ENCODE results near the gene NDUFV3.

Gene NDUFV3

GRCh38 chr21:42858957-42859890 is 33.9 kb upstream of the NDUFV3 start:
- no peak for TF ChIP-seq CTCF (conservative IDR thresholded peaks at IDR 0.05)
- H3K27ac ChIP-seq = no peak overlapping the region

- no peak overlapping the region for H3K27ac ChIP-seq
- no peak for TF ChIP-seq CTCF (conservative IDR thresholded peaks at IDR 0.05)
Observed at GRCh38 chr21:42859891-42860230, 33.2 kb upstream of the NDUFV3 start.

GRCh38 chr21:42860345-42860744 is 32.8 kb upstream of the NDUFV3 start:
- H3K27ac ChIP-seq = no peak overlapping the region

GRCh38 chr21:42861311-42861847 is 31.7 kb upstream of the NDUFV3 start:
- TF ChIP-seq CTCF (conservative IDR thresholded peaks at IDR 0.05) = no peak
- no peak overlapping the region for H3K27ac ChIP-seq

More at GRCh38 chr21:42860345-42860744, 32.8 kb upstream of the NDUFV3 start:
- TF ChIP-seq CTCF (conservative IDR thresholded peaks at IDR 0.05) = no peak

- no peak overlapping the region for H3K27ac ChIP-seq
- TF ChIP-seq CTCF (conservative IDR thresholded peaks at IDR 0.05) = peak; percentile 13; the same call in 1 of the 2 replicates
Observed at GRCh38 chr21:42861848-42862400, 31.2 kb upstream of the NDUFV3 start.

GRCh38 chr21:42862774-42863503 is 30.2 kb upstream of the NDUFV3 start:
- TF ChIP-seq CTCF (conservative IDR thresholded peaks at IDR 0.05) = peak; percentile 75
- peak overlapping the region; percentile 24; the same call in 1 of the 2 replicates for H3K27ac ChIP-seq

- TF ChIP-seq CTCF (conservative IDR thresholded peaks at IDR 0.05) = no peak
- H3K27ac ChIP-seq = peak overlapping the region; percentile 24; the same call in 1 of the 2 replicates
Observed at GRCh38 chr21:42863504-42863870, 29.6 kb upstream of the NDUFV3 start.
